ENCODE data around the gene DOCK4.

DNA sequence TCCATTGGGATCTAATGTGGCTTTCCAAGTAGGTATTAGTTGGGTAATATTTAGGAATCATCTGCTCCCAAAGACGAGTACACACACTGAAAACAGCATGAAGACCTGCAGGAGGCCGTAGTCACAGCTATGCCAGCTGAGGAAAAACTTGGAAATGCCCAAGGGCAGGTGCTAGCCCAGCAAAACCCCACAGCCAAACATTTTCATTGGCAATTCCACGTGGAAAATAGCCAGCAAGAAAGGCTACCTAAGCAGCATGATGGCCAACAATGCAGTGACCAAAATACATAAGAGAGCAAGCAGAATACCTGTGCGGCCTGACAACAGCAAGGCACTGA, 32.7 kb downstream of the DOCK4 start:
- TF ChIP-seq EZH2 (IDR thresholded peaks at IDR 0.05; ENCODE audit: insufficient read depth, poor library complexity, severe bottlenecking) (no peak), EZH2phosphoT487 (IDR thresholded peaks at IDR 0.05; ENCODE audit: insufficient read depth, low read depth) (no peak)
